Measurements from ENCODE around the gene MPPED2.

DNA sequence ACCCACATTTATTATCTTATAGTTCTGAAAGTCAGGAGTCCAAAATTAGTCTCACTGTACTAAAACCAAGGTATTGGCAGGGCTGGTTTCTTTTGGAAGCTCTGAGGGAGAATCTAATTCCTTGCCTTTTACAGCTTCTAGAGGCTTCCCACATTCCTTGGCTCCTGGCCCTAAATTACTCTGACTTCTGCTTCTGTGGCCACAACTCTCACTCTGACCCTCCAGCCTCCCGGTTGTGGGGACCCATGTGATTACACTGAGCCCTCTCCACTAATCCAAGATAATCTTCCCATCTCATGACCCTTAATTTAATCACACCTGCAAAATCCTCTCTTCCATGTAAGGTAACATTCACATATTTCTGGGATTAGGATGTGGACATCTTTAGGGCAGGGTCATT, 152.3 kb downstream of the MPPED2 start:
- TF ChIP-seq, protein P1, sequence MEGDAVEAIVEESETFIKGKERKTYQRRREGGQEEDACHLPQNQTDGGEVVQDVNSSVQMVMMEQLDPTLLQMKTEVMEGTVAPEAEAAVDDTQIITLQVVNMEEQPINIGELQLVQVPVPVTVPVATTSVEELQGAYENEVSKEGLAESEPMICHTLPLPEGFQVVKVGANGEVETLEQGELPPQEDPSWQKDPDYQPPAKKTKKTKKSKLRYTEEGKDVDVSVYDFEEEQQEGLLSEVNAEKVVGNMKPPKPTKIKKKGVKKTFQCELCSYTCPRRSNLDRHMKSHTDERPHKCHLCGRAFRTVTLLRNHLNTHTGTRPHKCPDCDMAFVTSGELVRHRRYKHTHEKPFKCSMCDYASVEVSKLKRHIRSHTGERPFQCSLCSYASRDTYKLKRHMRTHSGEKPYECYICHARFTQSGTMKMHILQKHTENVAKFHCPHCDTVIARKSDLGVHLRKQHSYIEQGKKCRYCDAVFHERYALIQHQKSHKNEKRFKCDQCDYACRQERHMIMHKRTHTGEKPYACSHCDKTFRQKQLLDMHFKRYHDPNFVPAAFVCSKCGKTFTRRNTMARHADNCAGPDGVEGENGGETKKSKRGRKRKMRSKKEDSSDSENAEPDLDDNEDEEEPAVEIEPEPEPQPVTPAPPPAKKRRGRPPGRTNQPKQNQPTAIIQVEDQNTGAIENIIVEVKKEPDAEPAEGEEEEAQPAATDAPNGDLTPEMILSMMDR (IDR thresholded peaks at IDR 0.05): no peak
- no peak for TF ChIP-seq POLR2A (IDR thresholded peaks at IDR 0.05)
